ENCODE results near the gene AUTS2. TPM values are rescaled to one million over a fixed set of nuclear protein-coding genes. Genes with fewer than 3 reads are reported as not detected.

Gene AUTS2
- total and polyA plus RNA-seq, 2 experiments from 2014 or later: 3.0 to 4.4 TPM

DNA sequence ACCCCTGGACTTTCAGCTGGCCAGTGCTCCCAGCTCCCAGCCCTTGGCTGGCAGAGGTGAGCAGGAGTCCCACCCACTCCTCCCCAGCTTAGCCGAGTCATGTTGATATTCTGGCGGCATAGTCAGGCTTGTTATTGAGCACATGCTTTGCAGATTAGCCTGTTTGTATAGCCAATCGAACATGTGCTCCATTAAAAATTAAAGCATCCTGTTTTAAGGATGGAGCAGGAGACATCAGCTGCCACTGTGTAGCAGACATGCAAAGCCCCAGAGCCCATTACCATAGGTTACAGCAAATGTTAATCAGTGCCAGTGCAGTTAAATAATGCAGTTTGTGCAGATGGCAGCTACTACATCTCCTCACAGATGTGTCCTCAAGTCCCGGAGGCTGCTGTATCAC lies 959.1 kb downstream of the AUTS2 start:
- Histone ChIP-seq H3K9me2 (ENCODE audit: insufficient read depth) (no peaks in the 10 kb centered on the region), H3K4me3 (no peak overlapping the region), H3K27ac (no peak overlapping the region), H3K27me3 (replicated peaks; ENCODE audit: insufficient read depth) (no peaks in the 10 kb centered on the region), H2AFZ (no peak overlapping the region), H3K4me2 (ENCODE audit: unreplicated experiment) (no peak overlapping the region), H3K79me2 (ENCODE audit: insufficient read depth) (no peaks in the 10 kb centered on the region), H3K36me3 (ENCODE audit: low read depth) (no peaks in the 10 kb centered on the region), H3K9ac (no peak overlapping the region), H4K20me1 (ENCODE audit: insufficient read depth) (no peaks in the 10 kb centered on the region), H3F3A (ENCODE audit: insufficient read depth) (no peaks in the 10 kb centered on the region), H3K9me3 (ENCODE audit: low read depth) (no peaks in the 10 kb centered on the region), H3K4me1 (ENCODE audit: insufficient read depth) (no peaks in the 10 kb centered on the region)
- in situ Hi-C loops (cut with MboI): no loop called here
- WGBS, 2 experiments (ENCODE audit: low coverage in 1 of 2, low lambda C conversion rate in 2 of 2, missing lambda C conversion rate in 2 of 2): 13 to 18% methylated on average over 4 of the region's 4 CpGs
- DNase-seq: no peak
- TF ChIP-seq EZH2 (IDR thresholded peaks at IDR 0.05; ENCODE audit: insufficient read depth, poor library complexity, severe bottlenecking) (no peak), EZH2phosphoT487 (IDR thresholded peaks at IDR 0.05; ENCODE audit: insufficient read depth, low read depth) (no peak)

GRCh38 chr7:70559815-70560214 lies 961.5 kb downstream of the AUTS2 start:
- no peak overlapping the region for H3K27ac ChIP-seq
- 56 to 60% methylated on average over 5 of the region's 5 CpGs for WGBS, 2 experiments (ENCODE audit: low coverage in 1 of 2, low lambda C conversion rate in 2 of 2, missing lambda C conversion rate in 2 of 2)
- no peaks in the 10 kb centered on the region for H4K20me1 ChIP-seq (ENCODE audit: insufficient read depth)
- no peaks in the 10 kb centered on the region for H3F3A ChIP-seq (ENCODE audit: insufficient read depth)
- H3K4me3 ChIP-seq: no peak overlapping the region
- H3K9me2 ChIP-seq (ENCODE audit: insufficient read depth): no peaks in the 10 kb centered on the region
- TF ChIP-seq EZH2phosphoT487 (IDR thresholded peaks at IDR 0.05; ENCODE audit: insufficient read depth, low read depth) (no peak), EZH2 (IDR thresholded peaks at IDR 0.05; ENCODE audit: insufficient read depth, poor library complexity, severe bottlenecking) (no peak)
- H3K79me2 ChIP-seq (ENCODE audit: insufficient read depth): no peaks in the 10 kb centered on the region
- no peaks in the 10 kb centered on the region for H3K9me3 ChIP-seq (ENCODE audit: low read depth)
- no peaks in the 10 kb centered on the region for H3K27me3 ChIP-seq (replicated peaks; ENCODE audit: insufficient read depth)
- H3K36me3 ChIP-seq (ENCODE audit: low read depth): no peaks in the 10 kb centered on the region
- in situ Hi-C loops (cut with MboI): no loop called here
- H3K4me2 ChIP-seq (ENCODE audit: unreplicated experiment): no peak overlapping the region
- H3K4me1 ChIP-seq (ENCODE audit: insufficient read depth): no peaks in the 10 kb centered on the region
- DNase-seq: no peak
- no peak overlapping the region for H2AFZ ChIP-seq
- H3K9ac ChIP-seq: no peak overlapping the region

- TF ChIP-seq EZH2phosphoT487 (IDR thresholded peaks at IDR 0.05; ENCODE audit: insufficient read depth, low read depth) (no peak), EZH2 (IDR thresholded peaks at IDR 0.05; ENCODE audit: insufficient read depth, poor library complexity, severe bottlenecking) (no peak)
- Histone ChIP-seq H3K36me3 (ENCODE audit: low read depth) (no peaks in the 10 kb centered on the region), H3F3A (ENCODE audit: insufficient read depth) (no peaks in the 10 kb centered on the region), H3K27me3 (replicated peaks; ENCODE audit: insufficient read depth) (no peaks in the 10 kb centered on the region), H3K79me2 (ENCODE audit: insufficient read depth) (no peaks in the 10 kb centered on the region), H3K9me2 (ENCODE audit: insufficient read depth) (no peaks in the 10 kb centered on the region), H3K9ac (no peak overlapping the region), H2AFZ (no peak overlapping the region), H3K4me1 (ENCODE audit: insufficient read depth) (no peaks in the 10 kb centered on the region), H3K4me2 (ENCODE audit: unreplicated experiment) (no peak overlapping the region), H3K4me3 (no peak overlapping the region), H3K27ac (no peak overlapping the region), H3K9me3 (ENCODE audit: low read depth) (no peaks in the 10 kb centered on the region), H4K20me1 (ENCODE audit: insufficient read depth) (no peaks in the 10 kb centered on the region)
- WGBS, 2 experiments (ENCODE audit: low coverage in 1 of 2, low lambda C conversion rate in 2 of 2, missing lambda C conversion rate in 2 of 2): 70 to 79% methylated on average over 2 of the region's 2 CpGs
- in situ Hi-C loops (cut with MboI): no loop called here
- no peak for DNase-seq
These were observed 965.7 kb downstream of the AUTS2 start for GRCh38 chr7:70563960-70564359.

DNA sequence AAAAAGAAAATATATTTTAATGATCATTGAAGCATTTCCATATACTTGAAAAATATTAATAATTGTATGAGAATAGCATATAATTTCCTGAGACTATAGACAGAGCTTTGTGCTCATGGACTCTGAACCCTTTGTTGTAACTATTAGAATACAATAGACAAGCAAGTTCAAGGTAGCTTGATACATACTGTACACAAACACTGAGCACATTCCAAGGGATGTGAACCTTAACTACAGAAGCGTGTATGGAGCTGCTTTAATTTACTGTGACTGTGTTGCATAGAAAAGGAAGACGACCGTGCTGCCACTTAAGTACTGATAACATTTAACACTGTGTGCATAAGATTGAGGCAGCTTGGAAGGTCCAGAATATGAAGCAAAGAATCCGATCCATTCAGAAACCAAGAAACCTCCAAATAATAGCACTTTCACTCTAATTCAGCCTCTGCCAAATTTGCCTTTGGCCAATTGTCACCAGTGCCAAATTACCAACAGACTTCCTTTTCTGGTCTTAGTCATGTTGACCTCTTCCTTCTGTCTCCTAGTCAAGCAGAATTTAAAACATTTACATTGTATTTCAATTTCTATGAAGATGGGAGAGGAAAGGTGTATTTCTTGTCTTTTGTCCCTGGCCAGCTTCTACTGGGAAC lies 967.6 kb downstream of the AUTS2 start:
- no peaks in the 10 kb centered on the region for H3F3A ChIP-seq (ENCODE audit: insufficient read depth)
- H3K9me3 ChIP-seq (ENCODE audit: low read depth): no peaks in the 10 kb centered on the region
- H3K79me2 ChIP-seq (ENCODE audit: insufficient read depth): no peaks in the 10 kb centered on the region
- H3K4me3 ChIP-seq: no peak overlapping the region
- H3K27ac ChIP-seq: no peak overlapping the region
- no peaks in the 10 kb centered on the region for H3K36me3 ChIP-seq (ENCODE audit: low read depth)
- H2AFZ ChIP-seq: no peak overlapping the region
- no peak for DNase-seq
- TF ChIP-seq EZH2 (IDR thresholded peaks at IDR 0.05; ENCODE audit: insufficient read depth, poor library complexity, severe bottlenecking) (no peak), EZH2phosphoT487 (IDR thresholded peaks at IDR 0.05; ENCODE audit: insufficient read depth, low read depth) (no peak)
- H3K4me2 ChIP-seq (ENCODE audit: unreplicated experiment): no peak overlapping the region
- in situ Hi-C loops (cut with MboI): no loop called here
- no peaks in the 10 kb centered on the region for H4K20me1 ChIP-seq (ENCODE audit: insufficient read depth)
- H3K27me3 ChIP-seq (replicated peaks; ENCODE audit: insufficient read depth): no peaks in the 10 kb centered on the region
- H3K9me2 ChIP-seq (ENCODE audit: insufficient read depth): no peaks in the 10 kb centered on the region
- WGBS, 2 experiments (ENCODE audit: low coverage in 1 of 2, low lambda C conversion rate in 2 of 2, missing lambda C conversion rate in 2 of 2): 72 to 85% methylated on average over 4 of the region's 4 CpGs
- H3K9ac ChIP-seq: no peak overlapping the region
- no peaks in the 10 kb centered on the region for H3K4me1 ChIP-seq (ENCODE audit: insufficient read depth)

Measured in GM23248 (cell line).